HUDEP-2 (cell line): Measurements from ENCODE around the gene ZNF217.
"Not testable (repeated sequence)": the region's sequence is repeated elsewhere in the genome, so short reads cannot be mapped to it uniquely, and the experiment has no call there.

Experiments
- DNase-seq, 76 experiments: peaks; one replicate each; lab custom pipeline; 2025; ENCODE audit not compliant: unreplicated experiment in 76 of 76; lab: John Stamatoyannopoulos, UW

The ZNF217 gene

DNA sequence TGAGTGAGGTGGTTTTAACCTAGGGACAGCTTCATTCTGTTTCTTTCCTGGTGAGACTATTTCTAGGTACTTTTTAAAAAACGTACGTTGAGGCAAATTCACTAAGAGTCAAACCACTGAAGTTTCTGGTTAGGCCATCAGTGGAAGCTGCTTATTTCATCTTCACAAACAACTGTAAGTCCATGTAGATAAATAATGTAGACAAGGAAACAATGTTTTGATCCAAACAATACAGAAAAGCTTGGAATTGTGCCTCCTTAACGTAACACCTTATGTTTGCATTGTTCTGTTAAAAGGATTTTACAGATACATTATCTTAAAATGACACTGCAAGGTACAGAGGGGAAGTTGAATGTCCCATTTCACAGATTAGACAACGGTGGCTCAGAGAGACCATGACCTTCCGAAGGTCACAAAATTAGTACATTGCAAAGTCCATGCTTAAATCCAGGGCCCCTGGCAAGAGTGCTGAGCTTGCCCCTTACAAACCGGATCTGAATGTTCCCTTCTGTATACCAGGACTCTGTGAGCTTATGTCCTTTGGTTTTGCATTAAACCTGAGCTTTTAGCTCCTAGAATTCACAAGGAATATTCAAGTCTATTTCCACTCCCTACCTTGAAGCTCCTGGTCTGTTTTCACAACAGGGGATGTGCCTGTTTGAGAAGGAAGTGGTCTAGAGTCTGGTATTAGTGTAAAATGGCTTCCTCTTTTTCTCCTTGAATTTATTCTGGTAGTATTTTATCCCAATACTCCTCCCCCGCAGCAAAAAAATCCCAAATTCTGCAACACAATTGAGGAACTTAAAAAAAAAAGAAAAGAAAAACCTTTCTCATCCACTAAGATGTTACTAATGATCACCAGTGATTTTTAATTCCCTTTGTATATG is 28.9 kb upstream of the ZNF217 start:
- peak in 8 of 76 experiments; percentile 5 to 37 (median 27) for DNase-seq

GRCh38 chr20:53621482-53622246 is 28.0 kb upstream of the ZNF217 start:
- peak in 75 of 76 experiments; percentile 5 to 84 (median 56) for DNase-seq

- DNase-seq, result not testable (repeated sequence)
Measured at GRCh38 chr20:53618490-53619000, 24.9 kb upstream of the ZNF217 start.

GRCh38 chr20:53617791-53618489 is 24.3 kb upstream of the ZNF217 start:
- no peak for DNase-seq

DNA sequence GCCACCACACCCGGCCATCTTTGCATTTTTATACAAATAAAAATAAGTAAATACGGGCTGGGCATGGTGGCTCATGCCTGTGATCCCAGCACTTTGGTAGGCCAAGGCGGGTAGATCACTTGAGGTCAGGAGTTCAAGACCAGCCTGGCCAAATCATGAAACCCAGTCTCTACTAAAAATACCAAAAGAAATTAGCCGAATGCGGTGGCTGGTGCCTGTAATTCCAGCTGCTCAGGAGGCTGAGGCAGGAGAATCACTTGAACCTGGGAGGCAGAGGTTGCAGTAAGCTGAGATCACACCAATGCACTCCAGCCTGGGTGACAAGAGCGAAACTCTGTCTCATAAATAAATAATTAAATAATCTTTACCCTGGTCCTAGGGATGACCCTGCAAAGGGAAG is 22.9 kb upstream of the ZNF217 start:
- not testable (repeated sequence) for DNase-seq

- no peak for DNase-seq
Measured at GRCh38 chr20:53613748-53614147, 20.1 kb upstream of the ZNF217 start.

DNA sequence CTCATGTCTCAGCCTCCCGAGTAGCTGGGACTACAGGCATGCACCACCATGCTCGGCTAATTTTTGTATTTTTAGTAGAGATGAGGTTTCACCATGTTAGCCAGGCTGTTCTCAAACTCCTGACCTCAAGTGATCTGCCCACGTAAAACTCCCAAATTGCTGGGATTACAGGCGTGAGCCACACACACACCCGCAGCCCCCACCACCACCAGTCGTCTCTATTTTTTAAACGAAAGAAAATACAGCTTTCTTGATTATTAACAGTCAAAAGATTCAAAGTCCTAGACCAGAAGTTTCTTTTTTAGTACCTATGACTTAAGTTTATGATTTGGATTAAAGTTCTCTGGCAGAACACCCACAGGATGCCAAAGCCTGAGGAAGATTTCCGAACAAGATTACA is 18.6 kb upstream of the ZNF217 start:
- not testable (repeated sequence) for DNase-seq

DNA sequence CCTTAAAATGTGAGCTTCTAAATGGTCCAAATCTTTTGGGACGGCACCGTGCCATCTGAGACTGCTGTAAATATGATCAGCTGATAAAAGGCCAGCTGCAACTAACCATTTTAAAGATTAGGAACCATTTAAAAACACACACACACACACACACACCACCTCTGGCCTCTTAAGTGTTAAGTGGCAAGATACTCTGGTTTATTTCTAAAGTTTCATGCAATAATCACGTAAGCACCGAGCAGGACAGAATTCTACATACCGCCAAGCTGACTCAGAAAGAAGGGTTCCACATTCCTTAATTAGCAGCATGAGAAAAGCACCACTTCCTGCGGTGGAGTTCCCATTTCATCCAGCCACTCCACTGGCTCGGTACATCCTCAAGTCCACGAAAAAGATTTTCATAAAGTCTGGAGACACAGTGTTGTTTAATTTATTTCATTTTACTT is 17.8 kb upstream of the ZNF217 start:
- peak in 68 of 76 experiments; percentile 26 to 86 (median 62) for DNase-seq

DNA sequence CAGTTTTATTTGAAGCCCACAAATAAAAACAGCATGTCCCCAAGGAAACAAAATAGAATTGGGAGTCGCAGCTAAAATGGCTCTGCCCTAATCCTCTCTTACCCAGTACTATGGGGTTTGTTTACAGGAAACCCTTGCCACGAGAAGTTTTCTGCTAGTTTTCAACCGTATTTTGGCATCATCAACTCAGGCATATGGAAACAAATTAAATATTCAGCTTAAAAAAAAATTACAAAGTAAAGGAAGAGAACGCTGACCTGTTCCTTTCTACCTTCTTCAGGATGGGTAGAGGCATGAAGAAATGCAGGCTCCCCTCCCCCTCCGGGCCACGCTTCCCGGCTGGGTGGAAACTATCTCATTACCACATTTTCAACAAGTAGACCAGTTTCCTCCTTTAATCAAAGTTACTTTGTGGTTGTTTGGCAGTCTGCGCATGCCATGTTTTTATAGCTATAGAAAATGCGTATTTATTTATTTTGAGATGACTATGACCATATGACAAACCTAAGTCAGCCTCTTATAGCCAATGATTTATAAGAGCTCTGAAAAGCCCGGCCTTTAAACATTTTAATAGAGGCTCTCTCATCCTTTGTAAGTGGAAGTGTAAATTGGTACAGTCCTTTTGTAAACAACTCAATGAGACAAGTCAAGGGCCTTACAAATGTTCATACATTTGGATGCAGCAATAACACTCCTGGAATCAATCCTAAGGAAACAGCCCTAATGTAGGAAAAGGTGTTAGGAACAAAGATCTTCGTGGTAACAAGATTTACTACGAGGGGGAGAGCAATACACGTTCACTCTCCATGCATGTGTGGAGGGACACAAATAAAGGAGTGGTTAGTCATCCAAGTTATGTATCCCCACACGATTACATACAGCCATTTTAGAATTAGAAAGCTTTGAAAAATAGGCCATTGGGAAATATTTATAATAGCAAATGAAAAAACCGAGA is 16.1 kb upstream of the ZNF217 start:
- peak in 60 of 76 experiments; percentile 11 to 74 (median 45) for DNase-seq

- no peak for DNase-seq
Measured at GRCh38 chr20:53608456-53609452, 15.1 kb upstream of the ZNF217 start.

- DNase-seq, result no peak
Measured at GRCh38 chr20:53608071-53608455, 14.4 kb upstream of the ZNF217 start.

GRCh38 chr20:53606364-53606985 is 12.8 kb upstream of the ZNF217 start:
- no peak for DNase-seq

- not testable (repeated sequence) for DNase-seq
Measured at GRCh38 chr20:53605401-53605800, 11.8 kb upstream of the ZNF217 start.

DNA sequence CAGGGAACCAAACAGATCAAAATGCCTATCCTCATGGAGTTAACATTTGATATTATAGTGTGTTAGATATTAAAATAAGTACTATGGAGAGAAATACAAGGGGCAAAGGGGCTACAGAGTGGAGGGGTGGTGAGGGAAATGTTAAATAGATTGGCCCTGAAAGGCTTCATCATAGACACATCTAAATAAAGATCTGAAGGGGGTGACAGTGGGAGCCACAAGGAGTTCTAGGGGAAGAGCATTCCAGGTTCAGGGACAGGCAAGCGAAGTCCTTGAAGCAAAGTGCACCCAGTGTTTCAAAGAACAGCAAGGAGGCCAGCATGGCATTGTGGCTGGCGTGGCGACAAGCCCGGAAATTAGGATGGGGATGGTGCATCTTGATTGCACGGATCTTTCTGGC is 11.2 kb upstream of the ZNF217 start:
- not testable (repeated sequence) for DNase-seq

DNA sequence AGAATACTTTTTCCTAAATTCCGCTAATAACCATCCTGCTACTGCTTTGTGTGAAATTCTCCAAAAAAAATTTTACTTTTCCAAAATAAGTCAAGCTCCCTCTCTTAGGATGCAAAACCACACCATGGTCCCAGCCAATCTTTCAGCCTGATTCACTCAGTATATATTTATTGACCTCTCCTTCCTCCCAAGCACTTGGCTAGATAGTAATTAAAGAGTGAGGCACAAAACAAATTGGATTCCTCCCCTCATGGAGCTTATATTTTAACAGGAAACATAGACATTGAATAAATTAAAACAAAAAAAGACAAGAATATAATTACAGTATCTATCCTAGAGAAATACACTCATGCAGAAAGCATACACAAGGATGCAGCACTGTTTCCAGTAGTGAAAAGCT is 9.0 kb upstream of the ZNF217 start:
- DNase-seq, result no peak

DNA sequence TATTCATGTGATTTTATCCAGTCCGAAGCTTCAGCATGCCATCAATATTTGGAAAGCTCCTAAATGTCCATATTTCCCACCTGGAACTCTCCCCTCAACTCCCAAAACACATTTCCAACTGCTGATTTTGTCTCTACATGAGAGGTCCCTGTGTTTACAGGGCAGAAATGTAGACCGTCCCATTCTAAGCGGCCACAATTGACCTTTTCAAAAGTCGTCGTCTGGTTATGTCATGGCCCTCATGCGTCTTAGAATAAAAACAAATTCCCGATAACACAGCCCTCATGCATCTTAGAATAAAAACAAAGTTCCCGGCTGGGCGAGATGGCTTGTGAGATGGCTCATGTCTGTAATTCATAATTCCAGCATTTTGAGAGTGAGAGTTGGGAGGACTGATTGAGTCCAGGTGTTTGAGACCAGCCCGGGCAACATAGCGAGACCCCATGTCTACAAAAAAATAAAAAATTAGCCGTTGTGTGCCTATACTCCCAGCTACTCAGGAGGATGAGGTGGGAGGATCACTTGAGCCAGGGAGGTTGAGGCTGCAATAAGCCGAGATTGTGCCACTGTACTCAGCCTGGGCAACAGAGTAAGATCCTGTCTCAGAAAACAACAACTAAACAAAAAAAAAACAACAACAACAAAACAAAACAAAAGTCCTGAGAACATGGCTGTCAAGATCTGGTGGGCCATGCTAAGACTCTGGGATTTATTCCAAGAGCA is 6.4 kb upstream of the ZNF217 start:
- DNase-seq, result no peak

DNA sequence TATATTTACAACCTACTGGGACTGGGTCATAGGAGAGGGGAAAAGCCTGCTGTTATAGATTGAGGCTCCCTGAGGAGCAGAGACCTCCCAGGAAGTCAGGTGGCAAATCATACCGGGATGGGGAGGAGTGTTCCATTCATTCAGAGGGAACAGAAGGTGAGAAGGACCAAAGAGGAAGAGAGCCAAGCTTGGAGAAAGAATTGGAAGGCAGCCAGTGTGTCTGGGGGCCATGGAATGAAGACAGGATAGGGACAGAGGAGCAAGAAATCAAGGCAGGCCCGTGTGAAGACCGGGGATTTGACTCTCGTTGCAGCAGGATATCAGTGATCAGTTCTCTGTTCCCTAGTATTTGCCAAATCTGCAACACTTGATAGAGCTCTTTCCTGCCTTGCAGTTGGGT is 5.7 kb upstream of the ZNF217 start:
- DNase-seq, result no peak

GRCh38 chr20:53599044-53599362 is 5.4 kb upstream of the ZNF217 start:
- no peak for DNase-seq
